Placental pericyte (primary cell): ENCODE data around the gene PDCD2L. TPM values are rescaled to one million over a fixed set of nuclear protein-coding genes. Genes with fewer than 3 reads are reported as not detected.

Experiments
- total RNA-seq: library from RNA; depleted of rRNA; stranded (reverse); fragments of >200 nt; gene quantifications from 2 replicates; pipeline ENCODE4 v1.2.3, GENCODE V29; 2012

Gene PDCD2L
- total RNA-seq = 5.9 and 14.5 TPM in 2 replicates

GRCh38 chr19:34404109-34404909, at the start of gene PDCD2L:
Gene PDCD2L (plus strand): TSS chr19:34404399. CDS start chr19:34404431, 32 bp downstream.

GRCh38 chr19:34364830-34365462, 39.3 kb upstream of the PDCD2L start, which contains the start of gene GPI:
Gene GPI (plus strand): TSS chr19:34365196. CDS start chr19:34365267, 71 bp downstream.

Other genes with a start within 250 kb of the PDCD2L start
- gene LSM14A, start 231.9 kb upstream of the PDCD2L start, total RNA-seq = 75.4 and 86.0 TPM in 2 replicates
- 18.6 and 19.6 TPM in 2 replicates for gene GARRE1, start 149.8 kb upstream of the PDCD2L start, total RNA-seq
- gene GPI, start 39.2 kb upstream of the PDCD2L start, total RNA-seq = 179 and 214 TPM in 2 replicates
- 118 and 132 TPM in 2 replicates for gene UBA2, start 24.0 kb downstream of the PDCD2L start, total RNA-seq
- 31.6 and 40.3 TPM in 2 replicates for gene WTIP, start 77.4 kb downstream of the PDCD2L start, total RNA-seq